OCI-LY7 (cell line): Measurements from ENCODE around the gene CDC42BPG.

Experiments used
- CTCF ChIP-seq: fragments of 200-600 bp; sonication (generic); conservative IDR thresholded peaks from 2 replicates; pipeline ENCODE4 v1.5.1; 2014; ENCODE audit warnings: mild to moderate bottlenecking, antibody characterized with exemption, low read length, moderate library complexity, mixed read lengths
- EZH2phosphoT487 ChIP-seq: fragments of 200-600 bp; sonication (generic); IDR thresholded peaks from 2 replicates; pipeline ENCODE4 v1.6.1; 2018; ENCODE audit warnings: low read depth, borderline replicate concordance, mild to moderate bottlenecking, mixed run types, antibody characterized with exemption, low read length, moderate library complexity, mixed read lengths

GRCh38 chr11:64793271-64794160 lies 50.9 kb downstream of the CDC42BPG start:
- TF ChIP-seq CTCF (no peak), EZH2phosphoT487 (no peak)
